H9 (cell line): Measurements from ENCODE around the gene GDPGP1. TPM values are rescaled to one million over a fixed set of nuclear protein-coding genes. Genes with fewer than 3 reads are reported as not detected.

Source experiments
- DNase-seq: peaks from one replicate; pipeline ENCODE4 v3.0.0-alpha.2; 2017
- H2AFZ ChIP-seq: one replicate; pipeline ENCODE4 v1.6.1; 2013; ENCODE audit warnings: mild to moderate bottlenecking, low read length, control low read depth, moderate library complexity
- H2AK5ac ChIP-seq: 2 replicates; pipeline ENCODE4 v1.6.1; 2013; ENCODE audit warnings: low read length, control low read depth, mixed read lengths; ENCODE audit not compliant: insufficient read length
- H2BK120ac ChIP-seq: one replicate; pipeline ENCODE4 v1.6.1; 2013; ENCODE audit warnings: low read depth, mild to moderate bottlenecking, low read length, control low read depth, inconsistent platforms; ENCODE audit not compliant: poor library complexity, severe bottlenecking
- H2BK12ac ChIP-seq: 2 replicates; pipeline ENCODE4 v1.6.1; 2013; ENCODE audit warnings: low read length, control low read depth, mixed read lengths, low read depth; ENCODE audit not compliant: insufficient read length
- H2BK15ac ChIP-seq: 2 replicates; pipeline ENCODE4 v1.6.1; 2013; ENCODE audit warnings: low read depth, low read length, control low read depth
- H2BK20ac ChIP-seq: one replicate; pipeline ENCODE4 v1.6.1; 2013; ENCODE audit warnings: low read depth, mild to moderate bottlenecking, low read length, control low read depth, inconsistent platforms; ENCODE audit not compliant: poor library complexity, severe bottlenecking
- H2BK5ac ChIP-seq: 2 replicates; pipeline ENCODE4 v1.6.1; 2013; ENCODE audit warnings: low read length, control low read depth, mixed read lengths; ENCODE audit not compliant: insufficient read length
- H3K14ac ChIP-seq: 2 replicates; pipeline ENCODE4 v1.6.1; 2013; ENCODE audit warnings: low read length, control low read depth; ENCODE audit not compliant: insufficient read depth
- H3K18ac ChIP-seq: 2 replicates; pipeline ENCODE4 v1.6.1; 2013; ENCODE audit warnings: low read depth, mild to moderate bottlenecking, mixed read lengths, low read length, control low read depth; ENCODE audit not compliant: insufficient read length
- H3K23ac ChIP-seq: 2 replicates; pipeline ENCODE4 v1.6.1; 2013; ENCODE audit warnings: low read length, control low read depth, mixed read lengths, low read depth; ENCODE audit not compliant: insufficient read length
- H3K23me2 ChIP-seq: 2 replicates; pipeline ENCODE4 v1.6.1; 2013; ENCODE audit warnings: low read depth, mild to moderate bottlenecking, mixed read lengths, low read length, control low read depth; ENCODE audit not compliant: insufficient read length, poor library complexity, severe bottlenecking
- H3K27ac ChIP-seq: 2 replicates; pipeline ENCODE4 v1.5.1; 2013; ENCODE audit warnings: low read length, control low read depth, mixed read lengths, low read depth; ENCODE audit not compliant: insufficient read length
- H3K27me3 ChIP-seq: 2 replicates; pipeline ENCODE4 v1.6.1; 2013; ENCODE audit warnings: low read length, control low read depth, inconsistent platforms; ENCODE audit not compliant: insufficient read depth
- H3K4ac ChIP-seq: 2 replicates; pipeline ENCODE4 v1.6.1; 2013; ENCODE audit warnings: low read depth, mild to moderate bottlenecking, control low read depth, inconsistent platforms, low read length, moderate library complexity
- H3K4me1 ChIP-seq: 2 replicates; pipeline ENCODE4 v1.6.1; 2013; ENCODE audit warnings: low read length, control low read depth, inconsistent platforms; ENCODE audit not compliant: insufficient read depth
- H3K4me2 ChIP-seq: 2 replicates; pipeline ENCODE4 v1.6.1; 2013; ENCODE audit warnings: low read length, control low read depth, mixed read lengths; ENCODE audit not compliant: insufficient read length, insufficient read depth
- H3K56ac ChIP-seq: 2 replicates; pipeline ENCODE4 v1.6.1; 2013; ENCODE audit warnings: low read depth, mild to moderate bottlenecking, mixed read lengths, low read length, control low read depth; ENCODE audit not compliant: insufficient read length
- H3K79me1 ChIP-seq: 2 replicates; pipeline ENCODE4 v1.6.1; 2013; ENCODE audit warnings: low read depth, mild to moderate bottlenecking, moderate library complexity, low read length, control low read depth, inconsistent platforms; ENCODE audit not compliant: insufficient read depth, poor library complexity, severe bottlenecking
- H3K79me2 ChIP-seq: 2 replicates; pipeline ENCODE4 v1.6.1; 2013; ENCODE audit warnings: low read length, control low read depth, inconsistent platforms; ENCODE audit not compliant: insufficient read depth
- H3K9ac ChIP-seq: 2 replicates; pipeline ENCODE4 v1.6.1; 2013; ENCODE audit warnings: low read length, control low read depth, mixed read lengths; ENCODE audit not compliant: insufficient read length; ENCODE audit errors: extremely low read depth
- H3K9me3 ChIP-seq: one replicate; pipeline ENCODE4 v1.6.1; 2013; ENCODE audit warnings: low read depth, low read length, inconsistent platforms; ENCODE audit not compliant: control insufficient read depth
- H3T11ph ChIP-seq: one replicate; pipeline ENCODE4 v1.6.1; 2013; ENCODE audit warnings: mild to moderate bottlenecking, low read length, control low read depth, inconsistent platforms
- H4K20me1 ChIP-seq: one replicate; pipeline ENCODE4 v1.6.1; 2013; ENCODE audit not compliant: control insufficient read depth, insufficient read length, insufficient read depth
- H4K5ac ChIP-seq: 2 replicates; pipeline ENCODE4 v1.6.1; 2013; ENCODE audit warnings: low read depth, mild to moderate bottlenecking, mixed read lengths, low read length, control low read depth; ENCODE audit not compliant: insufficient read length
- H4K8ac ChIP-seq: replicated peaks from 2 replicates; pipeline ENCODE4 v1.6.1; 2013; ENCODE audit warnings: low read length, control low read depth, mixed read lengths, low read depth; ENCODE audit not compliant: insufficient read length
- H4K91ac ChIP-seq: 2 replicates; pipeline ENCODE4 v1.6.1; 2013; ENCODE audit warnings: low read depth, mild to moderate bottlenecking, moderate library complexity, mixed read lengths, low read length, control low read depth; ENCODE audit not compliant: insufficient read length
- H3K27ac Mint-ChIP-seq, 3 experiments: 2 replicates in 2 of 3; 3 replicates in 1 of 3; pipeline ENCODE4 v1.8.0; 2020 to 2021; ENCODE audit warnings: mixed read lengths in 3 of 3, mild to moderate bottlenecking in 1 of 3, moderate library complexity in 1 of 3
- H3K27me3 Mint-ChIP-seq: 2 replicates; pipeline ENCODE4 v1.8.0; 2021; ENCODE audit warnings: low read depth, mild to moderate bottlenecking, moderate library complexity, mixed read lengths
- H3K36me3 Mint-ChIP-seq, 3 experiments: 2 replicates in 2 of 3; 3 replicates in 1 of 3; pipeline ENCODE4 v1.8.0; 2020 to 2021; ENCODE audit warnings: low read depth in 3 of 3, mixed read lengths in 3 of 3; ENCODE audit not compliant: insufficient read depth in 1 of 3
- H3K4me1 Mint-ChIP-seq, 2 experiments: 2 replicates each; pipeline ENCODE4 v1.8.0; 2020; ENCODE audit warnings: mixed read lengths in 2 of 2
- H3K4me3 Mint-ChIP-seq, 2 experiments: 2 replicates in 1 of 2; 3 replicates in 1 of 2; pipeline ENCODE4 v1.8.0; 2020 to 2021; ENCODE audit warnings: mild to moderate bottlenecking in 2 of 2, mixed read lengths in 2 of 2, moderate library complexity in 1 of 2
- H3K9me3 Mint-ChIP-seq, 2 experiments: 2 replicates in 1 of 2; 3 replicates in 1 of 2; pipeline ENCODE4 v1.8.0; 2020; ENCODE audit warnings: mild to moderate bottlenecking in 2 of 2, mixed read lengths in 2 of 2, moderate library complexity in 1 of 2
- WGBS: extraction: QIAGEN DNeasy Blood & Tissue Kit; methylation state at CpG from one replicate; pipeline ENCODE4 v1.1.7; 2013; ENCODE audit warnings: missing lambda C conversion rate, low lambda C conversion rate, mixed read lengths; ENCODE audit not compliant: insufficient read length; ENCODE audit errors: extremely low coverage; 5-methylcytosine and 5-hydroxymethylcytosine counted together
- total RNA-seq: library from RNA; stranded (reverse); gene quantifications from 2 replicates; pipeline ENCODE4 v1.2.1, GENCODE V29; 2021
- TF ChIP-seq, protein P1 (sequence below): fragments of 200-600 bp; sonication (generic); conservative IDR thresholded peaks from 3 replicates; pipeline ENCODE4 v1.8.0; 2021; ENCODE audit warnings: antibody characterized with exemption, mild to moderate bottlenecking

The GDPGP1 gene
- total RNA-seq, 1 experiment from 2014 or later: 6.7 TPM

DNA sequence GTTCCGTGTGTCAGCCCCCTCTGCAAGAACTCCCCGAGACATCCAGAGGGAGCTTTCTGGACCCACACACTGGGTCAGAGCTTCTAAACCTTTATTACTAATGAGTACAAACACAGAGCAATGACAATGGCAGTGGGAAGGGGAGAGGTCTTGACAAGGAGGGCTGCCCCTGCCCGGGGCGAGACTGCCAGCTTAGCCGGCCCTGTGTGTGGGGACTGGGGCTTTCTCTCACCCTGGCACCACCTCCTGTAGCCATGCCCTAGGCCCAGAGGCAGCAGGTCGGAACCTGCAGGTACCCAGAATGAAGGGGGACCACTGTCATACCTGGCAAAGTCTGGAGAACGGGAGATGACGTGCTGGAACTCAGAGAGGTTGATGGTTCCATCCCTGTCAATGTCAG is 3.4 kb upstream of the GDPGP1 start:
- no peak overlapping the region for H3T11ph ChIP-seq
- no peak overlapping the region for H3K27ac ChIP-seq

More for the DNA sequence above, 3.4 kb upstream of the GDPGP1 start:
- no peaks in the 10 kb centered on the region; the same call in 1 of the 2 replicates for H3K4me1 ChIP-seq
- H3K79me2 ChIP-seq: no peaks in the 10 kb centered on the region
- Mint-ChIP-seq H3K4me3 (no peak overlapping the region), H3K4me1 (peaks cover 15 to 16% of the 10 kb centered on the region in 2 experiments), H3K36me3 (peaks cover 17 to 46% (median 35%) of the 10 kb centered on the region in 3 experiments), H3K27me3 (peaks cover 1% of the 10 kb centered on the region; the same call in 1 of the 2 replicates), H3K27ac (no peak overlapping the region), H3K9me3 (no peaks in the 10 kb centered on the region)
- H2BK5ac ChIP-seq: no peak overlapping the region
- TF ChIP-seq, protein P1, sequence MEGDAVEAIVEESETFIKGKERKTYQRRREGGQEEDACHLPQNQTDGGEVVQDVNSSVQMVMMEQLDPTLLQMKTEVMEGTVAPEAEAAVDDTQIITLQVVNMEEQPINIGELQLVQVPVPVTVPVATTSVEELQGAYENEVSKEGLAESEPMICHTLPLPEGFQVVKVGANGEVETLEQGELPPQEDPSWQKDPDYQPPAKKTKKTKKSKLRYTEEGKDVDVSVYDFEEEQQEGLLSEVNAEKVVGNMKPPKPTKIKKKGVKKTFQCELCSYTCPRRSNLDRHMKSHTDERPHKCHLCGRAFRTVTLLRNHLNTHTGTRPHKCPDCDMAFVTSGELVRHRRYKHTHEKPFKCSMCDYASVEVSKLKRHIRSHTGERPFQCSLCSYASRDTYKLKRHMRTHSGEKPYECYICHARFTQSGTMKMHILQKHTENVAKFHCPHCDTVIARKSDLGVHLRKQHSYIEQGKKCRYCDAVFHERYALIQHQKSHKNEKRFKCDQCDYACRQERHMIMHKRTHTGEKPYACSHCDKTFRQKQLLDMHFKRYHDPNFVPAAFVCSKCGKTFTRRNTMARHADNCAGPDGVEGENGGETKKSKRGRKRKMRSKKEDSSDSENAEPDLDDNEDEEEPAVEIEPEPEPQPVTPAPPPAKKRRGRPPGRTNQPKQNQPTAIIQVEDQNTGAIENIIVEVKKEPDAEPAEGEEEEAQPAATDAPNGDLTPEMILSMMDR: no peak
- no peak overlapping the region for H4K5ac ChIP-seq
- no peak overlapping the region for H4K8ac ChIP-seq
- H4K91ac ChIP-seq: no peak overlapping the region
- H3K14ac ChIP-seq: no peak overlapping the region
- no peaks in the 10 kb centered on the region for H3K27me3 ChIP-seq
- DNase-seq: no peak
- H3K56ac ChIP-seq: no peak overlapping the region
- no peak overlapping the region for H3K18ac ChIP-seq
- no peaks in the 10 kb centered on the region for H3K79me1 ChIP-seq
- H4K20me1 ChIP-seq: no peaks in the 10 kb centered on the region
- peaks cover 12% of the 10 kb centered on the region for H3K23me2 ChIP-seq
- no peak overlapping the region for H3K4ac ChIP-seq
- H2BK20ac ChIP-seq: no peak overlapping the region
- no peak overlapping the region for H2AFZ ChIP-seq
- no CpG with 5 or more reads among the region's 8 CpGs for WGBS
- H2AK5ac ChIP-seq: no peak overlapping the region
- no peak overlapping the region for H2BK12ac ChIP-seq
- no peak overlapping the region for H3K23ac ChIP-seq
- H3K4me2 ChIP-seq: no peak overlapping the region
- H2BK15ac ChIP-seq: no peak overlapping the region
- H2BK120ac ChIP-seq: no peak overlapping the region
- H3K9ac ChIP-seq: no peak overlapping the region
- no peaks in the 10 kb centered on the region for H3K9me3 ChIP-seq
